Suprapubic skin (tissue), 4 donors: ENCODE data around the gene NPW.

Experiments
- POLR2A ChIP-seq, 2 donors: fragments of 450-650 bp; IDR thresholded peaks; one replicate each; pipeline ENCODE4 v1.6.1; 2017; ENCODE audit warnings: antibody characterized with exemption in 2 of 2, mild to moderate bottlenecking in 2 of 2, moderate library complexity in 2 of 2
- POLR2AphosphoS5 ChIP-seq, 3 donors: sonication (generic); formaldehyde crosslinking; IDR thresholded peaks; one replicate each; pipeline ENCODE4 v1.6.1; 2017; ENCODE audit warnings: antibody characterized with exemption in 3 of 3
- TF ChIP-seq, protein P1 (sequence below), 2 donors: fragments of 200-600 bp in 1 of 2; fragments of 450-650 bp in 1 of 2; sonication (generic) in 1 of 2; IDR thresholded peaks; one replicate each; pipeline ENCODE4 v1.5.1; 2016 to 2019; ENCODE audit warnings: antibody characterized with exemption in 2 of 2, mild to moderate bottlenecking in 1 of 2, moderate library complexity in 1 of 2

- TF ChIP-seq, protein P1, sequence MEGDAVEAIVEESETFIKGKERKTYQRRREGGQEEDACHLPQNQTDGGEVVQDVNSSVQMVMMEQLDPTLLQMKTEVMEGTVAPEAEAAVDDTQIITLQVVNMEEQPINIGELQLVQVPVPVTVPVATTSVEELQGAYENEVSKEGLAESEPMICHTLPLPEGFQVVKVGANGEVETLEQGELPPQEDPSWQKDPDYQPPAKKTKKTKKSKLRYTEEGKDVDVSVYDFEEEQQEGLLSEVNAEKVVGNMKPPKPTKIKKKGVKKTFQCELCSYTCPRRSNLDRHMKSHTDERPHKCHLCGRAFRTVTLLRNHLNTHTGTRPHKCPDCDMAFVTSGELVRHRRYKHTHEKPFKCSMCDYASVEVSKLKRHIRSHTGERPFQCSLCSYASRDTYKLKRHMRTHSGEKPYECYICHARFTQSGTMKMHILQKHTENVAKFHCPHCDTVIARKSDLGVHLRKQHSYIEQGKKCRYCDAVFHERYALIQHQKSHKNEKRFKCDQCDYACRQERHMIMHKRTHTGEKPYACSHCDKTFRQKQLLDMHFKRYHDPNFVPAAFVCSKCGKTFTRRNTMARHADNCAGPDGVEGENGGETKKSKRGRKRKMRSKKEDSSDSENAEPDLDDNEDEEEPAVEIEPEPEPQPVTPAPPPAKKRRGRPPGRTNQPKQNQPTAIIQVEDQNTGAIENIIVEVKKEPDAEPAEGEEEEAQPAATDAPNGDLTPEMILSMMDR (IDR thresholded peaks at IDR 0.05) = no peak
- TF ChIP-seq POLR2A (IDR thresholded peaks at IDR 0.05) = no peak
- TF ChIP-seq POLR2AphosphoS5 (IDR thresholded peaks at IDR 0.05) = no peak
Measured at GRCh38 chr16:2066139-2066538, 46.6 kb downstream of the NPW start.
